ENCODE data around the gene WDR7.

DNA sequence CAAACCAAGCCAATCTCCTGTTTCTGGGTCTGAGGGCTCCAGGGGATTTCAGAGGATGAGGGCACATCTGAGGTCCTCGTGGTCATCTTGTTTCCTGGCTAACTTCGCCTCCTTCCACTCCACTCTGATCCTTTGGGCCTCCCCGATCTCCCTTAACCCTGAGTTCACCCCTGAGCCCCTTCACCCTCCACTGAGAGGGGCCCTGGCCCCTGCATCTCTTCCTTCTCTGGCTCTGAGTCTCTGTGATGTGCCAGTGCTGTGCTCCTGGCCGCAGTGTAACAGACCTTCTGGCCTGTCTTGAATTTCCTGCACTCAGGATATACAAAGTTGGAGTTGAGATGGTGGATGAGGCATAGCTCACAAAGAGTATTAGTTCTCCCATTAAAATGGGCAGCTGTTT is 411.0 kb downstream of the WDR7 start:
- TF ChIP-seq, protein P1, sequence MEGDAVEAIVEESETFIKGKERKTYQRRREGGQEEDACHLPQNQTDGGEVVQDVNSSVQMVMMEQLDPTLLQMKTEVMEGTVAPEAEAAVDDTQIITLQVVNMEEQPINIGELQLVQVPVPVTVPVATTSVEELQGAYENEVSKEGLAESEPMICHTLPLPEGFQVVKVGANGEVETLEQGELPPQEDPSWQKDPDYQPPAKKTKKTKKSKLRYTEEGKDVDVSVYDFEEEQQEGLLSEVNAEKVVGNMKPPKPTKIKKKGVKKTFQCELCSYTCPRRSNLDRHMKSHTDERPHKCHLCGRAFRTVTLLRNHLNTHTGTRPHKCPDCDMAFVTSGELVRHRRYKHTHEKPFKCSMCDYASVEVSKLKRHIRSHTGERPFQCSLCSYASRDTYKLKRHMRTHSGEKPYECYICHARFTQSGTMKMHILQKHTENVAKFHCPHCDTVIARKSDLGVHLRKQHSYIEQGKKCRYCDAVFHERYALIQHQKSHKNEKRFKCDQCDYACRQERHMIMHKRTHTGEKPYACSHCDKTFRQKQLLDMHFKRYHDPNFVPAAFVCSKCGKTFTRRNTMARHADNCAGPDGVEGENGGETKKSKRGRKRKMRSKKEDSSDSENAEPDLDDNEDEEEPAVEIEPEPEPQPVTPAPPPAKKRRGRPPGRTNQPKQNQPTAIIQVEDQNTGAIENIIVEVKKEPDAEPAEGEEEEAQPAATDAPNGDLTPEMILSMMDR (IDR thresholded peaks at IDR 0.05), result no peak
- TF ChIP-seq POLR2A (IDR thresholded peaks at IDR 0.05), result no peak
